Ishikawa (cell line): ENCODE results near the gene LY9.

Experiments
- CREB1 ChIP-seq: IDR thresholded peaks from 2 replicates; pipeline ENCODE4 v1.6.1; 2012; ENCODE audit warnings: low read depth
- EGR1 ChIP-seq: IDR thresholded peaks from 2 replicates; pipeline ENCODE4 v1.6.1; 2012
- FOXM1 ChIP-seq: IDR thresholded peaks from 2 replicates; pipeline ENCODE4 v1.6.1; 2012; ENCODE audit warnings: low read depth, borderline replicate concordance
- TAF1 ChIP-seq: IDR thresholded peaks from 2 replicates; pipeline ENCODE4 v1.6.1; 2012; ENCODE audit warnings: low read depth, mild to moderate bottlenecking
- TCF12 ChIP-seq: IDR thresholded peaks from 2 replicates; pipeline ENCODE4 v1.6.1; 2012; ENCODE audit warnings: low read depth
- TF ChIP-seq, protein P1 (sequence below): IDR thresholded peaks from 2 replicates; pipeline ENCODE4 v1.6.1; 2012
- TF ChIP-seq, protein P2 (sequence below): IDR thresholded peaks from 2 replicates; pipeline ENCODE4 v1.6.1; 2012

DNA sequence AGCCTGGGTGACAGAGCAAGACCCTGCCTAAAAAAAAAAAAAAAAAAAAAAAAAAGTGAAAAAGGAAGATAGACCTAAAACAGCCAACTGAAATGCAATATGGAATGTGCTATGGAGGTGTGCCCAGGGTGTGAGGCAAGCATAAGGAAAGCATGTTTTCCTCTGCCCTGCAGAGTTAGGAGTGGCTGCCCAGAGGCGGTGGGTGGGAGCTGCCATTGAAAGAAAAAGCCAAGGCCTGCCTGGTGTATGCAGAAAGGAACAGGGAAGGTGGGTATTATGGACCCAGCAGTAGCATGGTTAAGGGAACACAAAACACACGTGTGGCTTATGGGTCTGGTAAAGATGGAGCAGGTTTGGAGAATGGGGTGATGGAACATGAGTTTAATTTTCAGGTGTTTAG lies 57.8 kb downstream of the LY9 start:
- no peak for TF ChIP-seq TCF12
- TF ChIP-seq TAF1 = no peak
- TF ChIP-seq, protein P1, sequence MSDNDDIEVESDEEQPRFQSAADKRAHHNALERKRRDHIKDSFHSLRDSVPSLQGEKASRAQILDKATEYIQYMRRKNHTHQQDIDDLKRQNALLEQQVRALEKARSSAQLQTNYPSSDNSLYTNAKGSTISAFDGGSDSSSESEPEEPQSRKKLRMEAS = no peak
- TF ChIP-seq EGR1 = no peak
- no peak for TF ChIP-seq FOXM1
- TF ChIP-seq, protein P2, sequence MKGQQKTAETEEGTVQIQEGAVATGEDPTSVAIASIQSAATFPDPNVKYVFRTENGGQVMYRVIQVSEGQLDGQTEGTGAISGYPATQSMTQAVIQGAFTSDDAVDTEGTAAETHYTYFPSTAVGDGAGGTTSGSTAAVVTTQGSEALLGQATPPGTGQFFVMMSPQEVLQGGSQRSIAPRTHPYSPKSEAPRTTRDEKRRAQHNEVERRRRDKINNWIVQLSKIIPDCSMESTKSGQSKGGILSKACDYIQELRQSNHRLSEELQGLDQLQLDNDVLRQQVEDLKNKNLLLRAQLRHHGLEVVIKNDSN = no peak
- TF ChIP-seq CREB1 = no peak
